Breast epithelium (tissue), 4 donors: ENCODE results near the gene TLE2. TPM values are rescaled to one million over a fixed set of nuclear protein-coding genes. Genes with fewer than 3 reads are reported as not detected.

Experiments used
- DNase-seq, 2 donors: peaks; one replicate each; pipeline ENCODE4 v3.0.0-alpha.2; 2019; ENCODE audit warnings: low spot score in 2 of 2
- H3K27ac ChIP-seq, 2 donors: fragments of 200-600 bp; sonication (generic) in 1 of 2; one replicate each; pipeline ENCODE4 v1.5.1; 2016 to 2019; ENCODE audit warnings: mild to moderate bottlenecking in 1 of 2
- H3K27me3 ChIP-seq, 2 donors: fragments of 200-600 bp; sonication (generic) in 1 of 2; one replicate each; pipeline versions ENCODE4 v1.5.1 to v1.6.0; 2017 to 2019; ENCODE audit warnings: control low read depth in 1 of 2, mild to moderate bottlenecking in 1 of 2
- H3K36me3 ChIP-seq: fragments of 200-600 bp; one replicate; pipeline ENCODE4 v1.5.1; 2019
- H3K4me1 ChIP-seq, 2 donors: fragments of 200-600 bp; sonication (generic); one replicate each; pipeline ENCODE4 v1.5.1; 2016 to 2019; ENCODE audit warnings: control low read depth in 1 of 2
- H3K4me3 ChIP-seq, 3 donors: fragments of 200-600 bp; sonication (generic); 1 replicate in 2 of 3; 2 replicates in 1 of 3; pipeline ENCODE4 v1.5.1; 2016 to 2019; ENCODE audit warnings: mild to moderate bottlenecking in 3 of 3, moderate library complexity in 2 of 3
- H3K9me3 ChIP-seq, 2 donors: fragments of 200-600 bp; sonication (generic) in 1 of 2; one replicate each; pipeline ENCODE4 v1.5.1; 2016 to 2019; ENCODE audit warnings: control low read depth in 1 of 2
- POLR2A ChIP-seq: fragments of 450-650 bp; IDR thresholded peaks from one replicate; pipeline ENCODE4 v1.6.1; 2016; ENCODE audit warnings: antibody characterized with exemption, mild to moderate bottlenecking, moderate library complexity
- POLR2AphosphoS5 ChIP-seq, 3 donors: sonication (generic); formaldehyde crosslinking; IDR thresholded peaks; one replicate each; pipeline ENCODE4 v1.6.1; 2017; ENCODE audit warnings: antibody characterized with exemption in 3 of 3
- intact Hi-C: fragments of 100-400 bp; cut with DNase I; formaldehyde crosslinking; loops from one replicate; pipeline ENCODE4 v1.15.1; 2023; ENCODE audit warnings: low total_unique reads
- total RNA-seq, 3 donors: library from RNA; depleted of rRNA; stranded (reverse); fragments of >200 nt; gene quantifications; one replicate each; pipeline ENCODE4 v1.1.0, GENCODE V29; 2016
- TF ChIP-seq, protein P1 (sequence below), 3 donors: fragments of 450-650 bp; IDR thresholded peaks; one replicate each; pipeline ENCODE4 v1.5.1; 2016 to 2017; ENCODE audit warnings: antibody characterized with exemption in 3 of 3, mild to moderate bottlenecking in 3 of 3, moderate library complexity in 3 of 3

TLE2 gene
- total RNA-seq, 3 donors from 2014 or later: 25.3 to 65.6 (median 35.1) TPM

DNA sequence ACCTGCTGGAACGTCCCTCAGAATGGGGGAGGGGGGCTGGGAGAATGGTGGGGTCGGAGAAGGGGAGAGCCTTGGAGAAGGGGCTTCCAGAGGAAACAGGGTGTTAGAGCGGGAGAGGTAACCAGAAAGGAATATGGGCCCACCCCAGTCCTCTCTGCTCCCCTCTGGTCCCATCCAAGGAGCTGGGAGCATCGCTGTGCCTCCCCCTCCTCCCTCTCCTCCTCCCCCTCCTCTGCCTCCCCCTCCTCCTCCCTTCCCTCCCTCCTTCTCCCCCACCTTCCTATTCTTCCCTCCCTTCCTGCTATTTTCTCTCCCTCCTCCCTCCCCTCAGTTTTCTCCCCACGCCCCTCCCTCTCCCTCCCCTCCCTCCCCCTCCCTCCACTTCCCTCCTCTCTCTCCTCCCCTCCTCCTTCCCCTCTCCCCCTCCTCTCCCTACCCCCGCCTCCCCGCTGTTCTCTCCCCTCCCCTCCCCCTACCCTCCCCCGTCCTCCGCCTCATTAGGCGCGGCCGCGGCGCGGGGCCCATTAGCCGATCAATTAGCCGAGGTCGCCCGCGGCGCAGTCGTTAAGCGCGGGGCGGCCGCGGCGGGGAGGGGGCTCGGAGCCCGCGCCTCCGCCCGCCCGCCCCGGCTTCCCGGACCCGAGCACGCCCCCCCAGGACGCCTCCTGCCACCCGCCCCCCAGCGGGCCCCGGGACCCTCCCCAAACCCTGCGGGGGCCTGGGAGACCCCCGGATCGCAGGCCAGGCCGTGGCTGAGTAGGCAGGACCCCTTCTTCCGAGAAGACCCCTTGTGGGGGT, 17.8 kb upstream of the TLE2 start:
- Histone ChIP-seq H3K36me3 (no peaks in the 10 kb centered on the region), H3K9me3 (no peaks in the 10 kb centered on the region), H3K27me3 (no peaks in the 10 kb centered on the region), H3K4me1 (peaks cover 0 to under 1% of the 10 kb centered on the region in 2 donors), H3K4me3 (peak overlapping the region; percentile 42 to 70 (median 68)), H3K27ac (peak overlapping the region; percentile 88 to 90)
- TF ChIP-seq POLR2AphosphoS5 (IDR thresholded peaks at IDR 0.05): no peak
- TF ChIP-seq POLR2A: no peak
- TF ChIP-seq, protein P1, sequence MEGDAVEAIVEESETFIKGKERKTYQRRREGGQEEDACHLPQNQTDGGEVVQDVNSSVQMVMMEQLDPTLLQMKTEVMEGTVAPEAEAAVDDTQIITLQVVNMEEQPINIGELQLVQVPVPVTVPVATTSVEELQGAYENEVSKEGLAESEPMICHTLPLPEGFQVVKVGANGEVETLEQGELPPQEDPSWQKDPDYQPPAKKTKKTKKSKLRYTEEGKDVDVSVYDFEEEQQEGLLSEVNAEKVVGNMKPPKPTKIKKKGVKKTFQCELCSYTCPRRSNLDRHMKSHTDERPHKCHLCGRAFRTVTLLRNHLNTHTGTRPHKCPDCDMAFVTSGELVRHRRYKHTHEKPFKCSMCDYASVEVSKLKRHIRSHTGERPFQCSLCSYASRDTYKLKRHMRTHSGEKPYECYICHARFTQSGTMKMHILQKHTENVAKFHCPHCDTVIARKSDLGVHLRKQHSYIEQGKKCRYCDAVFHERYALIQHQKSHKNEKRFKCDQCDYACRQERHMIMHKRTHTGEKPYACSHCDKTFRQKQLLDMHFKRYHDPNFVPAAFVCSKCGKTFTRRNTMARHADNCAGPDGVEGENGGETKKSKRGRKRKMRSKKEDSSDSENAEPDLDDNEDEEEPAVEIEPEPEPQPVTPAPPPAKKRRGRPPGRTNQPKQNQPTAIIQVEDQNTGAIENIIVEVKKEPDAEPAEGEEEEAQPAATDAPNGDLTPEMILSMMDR (IDR thresholded peaks at IDR 0.05): no peak
- intact Hi-C loops: no loop called here
- DNase-seq: no peak

DNA sequence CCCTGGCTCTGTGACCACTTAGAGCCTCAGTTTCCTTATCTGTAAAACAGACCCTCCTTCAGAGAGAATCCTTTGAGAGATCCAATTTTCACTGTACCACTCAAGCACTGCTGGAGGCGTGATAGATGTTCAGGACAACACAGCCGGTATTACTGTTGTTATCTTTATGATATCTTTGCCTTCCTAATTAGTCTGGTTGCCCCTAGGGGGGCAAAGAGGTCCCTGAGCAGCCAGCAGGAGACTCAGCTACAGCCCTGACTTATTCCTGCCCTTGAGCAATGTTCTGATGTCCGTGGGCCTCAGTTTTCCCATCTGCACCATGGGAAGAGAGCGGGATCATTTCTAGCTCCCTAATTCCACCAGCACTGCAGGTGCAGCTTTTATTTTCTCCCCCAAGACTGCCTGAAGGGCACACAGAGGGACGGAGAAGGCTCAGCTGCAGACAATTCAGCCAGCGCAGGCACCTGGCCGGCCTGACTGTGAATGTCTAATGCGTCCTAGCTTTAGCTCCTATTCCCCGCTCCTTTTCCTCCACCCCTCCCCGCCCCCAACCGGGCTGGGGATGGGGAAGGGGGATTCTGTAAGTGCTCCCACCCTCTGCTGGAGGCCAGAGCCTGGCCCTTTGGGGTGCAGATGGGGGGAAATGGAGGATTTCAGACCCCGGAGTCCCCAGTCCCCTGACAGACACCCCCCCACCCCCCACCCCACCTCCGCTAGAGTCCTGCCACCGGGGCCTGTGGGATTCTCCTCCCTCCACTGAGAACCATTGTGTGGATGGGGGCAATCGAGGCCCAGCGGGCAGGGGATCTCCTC, 17.0 kb upstream of the TLE2 start:
- H3K4me3 ChIP-seq: peak overlapping the region in 1 of 3 donors; percentile 70
- H3K36me3 ChIP-seq: no peaks in the 10 kb centered on the region
- H3K4me1 ChIP-seq: peaks cover 0 to 4% of the 10 kb centered on the region in 2 donors
- H3K27ac ChIP-seq: peak overlapping the region; percentile 88 to 90
- DNase-seq: no peak
- no peaks in the 10 kb centered on the region for H3K27me3 ChIP-seq
- TF ChIP-seq, protein P1 (IDR thresholded peaks at IDR 0.05): no peak
- no peak for TF ChIP-seq POLR2A
- no peak for TF ChIP-seq POLR2AphosphoS5 (IDR thresholded peaks at IDR 0.05)
- intact Hi-C loops: no loop called here
- H3K9me3 ChIP-seq: no peaks in the 10 kb centered on the region

DNA sequence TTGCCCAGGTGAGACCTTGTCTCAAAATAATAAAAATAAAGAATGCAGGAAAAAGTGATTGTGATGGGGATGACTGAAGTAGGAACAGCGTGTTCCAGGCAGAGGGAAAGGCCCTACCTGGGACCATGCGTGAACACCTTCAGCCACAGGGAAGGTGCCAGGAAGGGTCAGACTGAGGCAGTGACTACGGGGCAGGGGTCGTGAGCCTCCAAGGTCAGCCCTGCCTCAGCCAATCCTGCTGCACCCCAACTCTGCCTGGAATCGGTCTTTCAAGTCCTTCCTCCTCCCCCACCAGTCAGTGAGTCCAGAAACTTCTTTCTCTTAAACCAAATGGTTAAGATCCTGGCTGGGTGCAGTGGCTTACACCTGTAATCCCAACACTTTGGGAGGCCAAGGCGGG, 16.1 kb upstream of the TLE2 start:
- Histone ChIP-seq H3K4me3 (no peak overlapping the region), H3K27ac (peak overlapping the region in 1 of 2 donors; percentile 15)
- DNase-seq: no peak

GRCh38 chr19:3042621-3043267, 13.7 kb upstream of the TLE2 start:
- H3K27ac ChIP-seq: peak overlapping the region; percentile 29 to 80
- intact Hi-C loops: no loop called here
- H3K27me3 ChIP-seq: no peaks in the 10 kb centered on the region
- no peaks in the 10 kb centered on the region for H3K9me3 ChIP-seq
- peaks cover 0 to 4% of the 10 kb centered on the region in 2 donors for H3K4me1 ChIP-seq
- H3K36me3 ChIP-seq: no peaks in the 10 kb centered on the region
- TF ChIP-seq POLR2A: no peak
- no peak for TF ChIP-seq POLR2AphosphoS5 (IDR thresholded peaks at IDR 0.05)
- TF ChIP-seq, protein P1 (IDR thresholded peaks at IDR 0.05): no peak
- DNase-seq: no peak
- H3K4me3 ChIP-seq: peak overlapping the region in 2 of 3 donors; percentile 22 to 50

More for the DNA sequence above, 16.1 kb upstream of the TLE2 start:
- intact Hi-C loops: no loop called here
- H3K9me3 ChIP-seq: no peaks in the 10 kb centered on the region
- no peaks in the 10 kb centered on the region for H3K27me3 ChIP-seq
- TF ChIP-seq POLR2AphosphoS5 (IDR thresholded peaks at IDR 0.05): no peak
- no peak for TF ChIP-seq POLR2A
- TF ChIP-seq, protein P1 (IDR thresholded peaks at IDR 0.05): no peak
- H3K4me1 ChIP-seq: peaks cover 0 to 4% of the 10 kb centered on the region in 2 donors
- no peaks in the 10 kb centered on the region for H3K36me3 ChIP-seq
